GM12878 (cell line): ENCODE measurements around the gene RPA3. TPM values are rescaled to one million over a fixed set of nuclear protein-coding genes. Genes with fewer than 3 reads are reported as not detected.

Experiments
- ATF7 ChIP-seq: fragments of 450-650 bp; IDR thresholded peaks from 2 replicates; pipeline ENCODE4 v1.6.1; 2016; ENCODE audit warnings: low read depth, mild to moderate bottlenecking
- BACH1 ChIP-seq: fragments of 450-650 bp; IDR thresholded peaks from 2 replicates; pipeline ENCODE4 v1.6.1; 2017; ENCODE audit warnings: mild to moderate bottlenecking, borderline replicate concordance
- BMI1 ChIP-seq: fragments of 450-650 bp; IDR thresholded peaks from 2 replicates; pipeline ENCODE4 v1.6.1; 2016; ENCODE audit warnings: mild to moderate bottlenecking, moderate library complexity, borderline replicate concordance
- BRCA1 ChIP-seq: IDR thresholded peaks from 2 replicates; pipeline ENCODE4 v1.6.1; 2011; ENCODE audit warnings: low read depth, low read length, improper control_type of control experiment
- CEBPB ChIP-seq, 2 experiments: fragments of 150-350 bp in 1 of 2; IDR thresholded peaks; 2 replicates each; pipeline ENCODE4 v1.6.1; 2012 to 2014; ENCODE audit warnings: low read depth in 2 of 2, low read length in 2 of 2, borderline replicate concordance in 1 of 2, inconsistent platforms in 1 of 2
- CHD2 ChIP-seq: IDR thresholded peaks from 2 replicates; pipeline ENCODE4 v1.6.1; 2011; ENCODE audit warnings: low read depth, low read length, improper control_type of control experiment, borderline replicate concordance
- DPF2 ChIP-seq: fragments of 450-650 bp; IDR thresholded peaks from 2 replicates; pipeline ENCODE4 v1.6.1; 2017; ENCODE audit warnings: mild to moderate bottlenecking
- FOS ChIP-seq: IDR thresholded peaks from 3 replicates; pipeline ENCODE4 v1.6.1; 2011; ENCODE audit warnings: borderline replicate concordance; ENCODE audit not compliant: insufficient read length; ENCODE audit errors: extremely low read depth
- IKZF1 ChIP-seq: fragments of 450-650 bp; conservative IDR thresholded peaks from 2 replicates; pipeline ENCODE4 v1.6.1; 2017; ENCODE audit warnings: antibody characterized with exemption, mild to moderate bottlenecking
- IKZF2 ChIP-seq, 2 experiments: fragments of 450-650 bp; IDR thresholded peaks; 2 replicates each; pipeline ENCODE4 v1.6.1; 2017; ENCODE audit warnings: mild to moderate bottlenecking in 2 of 2, moderate library complexity in 2 of 2
- KDM1A ChIP-seq: fragments of 200-600 bp; sonication (generic); IDR thresholded peaks from 2 replicates; pipeline ENCODE4 v1.6.1; 2016; ENCODE audit warnings: borderline replicate concordance
- MEF2B ChIP-seq: fragments of 450-650 bp; IDR thresholded peaks from 2 replicates; pipeline ENCODE4 v1.6.1; 2018; ENCODE audit warnings: mild to moderate bottlenecking, moderate library complexity; ENCODE audit not compliant: partially characterized antibody, poor library complexity, severe bottlenecking
- NFIC ChIP-seq: IDR thresholded peaks from 2 replicates; pipeline ENCODE4 v1.6.1; 2012; ENCODE audit warnings: low read depth, mild to moderate bottlenecking, inconsistent platforms, low read length, moderate library complexity
- NR2F1 ChIP-seq: fragments of 450-650 bp; conservative IDR thresholded peaks from 2 replicates; pipeline ENCODE4 v1.6.1; 2017; ENCODE audit warnings: mild to moderate bottlenecking
- PAX8 ChIP-seq: fragments of 450-650 bp; IDR thresholded peaks from 2 replicates; pipeline ENCODE4 v1.6.1; 2017; ENCODE audit warnings: mild to moderate bottlenecking, moderate library complexity
- RAD51 ChIP-seq: fragments of 450-650 bp; IDR thresholded peaks from 2 replicates; pipeline ENCODE4 v1.6.1; 2016; ENCODE audit warnings: moderate library complexity, mild to moderate bottlenecking, inconsistent platforms
- RFX5 ChIP-seq: IDR thresholded peaks from 2 replicates; pipeline ENCODE4 v1.6.1; 2011; ENCODE audit warnings: low read depth, low read length, improper control_type of control experiment
- STAT1 ChIP-seq: fragments of 450-650 bp; conservative IDR thresholded peaks from 2 replicates; pipeline ENCODE4 v1.6.1; 2014; ENCODE audit warnings: antibody characterized with exemption, mild to moderate bottlenecking
- TBL1XR1 ChIP-seq: IDR thresholded peaks from 2 replicates; pipeline ENCODE4 v1.6.1; 2012; ENCODE audit warnings: low read depth, low read length, improper control_type of control experiment
- ZNF24 ChIP-seq: fragments of 450-650 bp; IDR thresholded peaks from 2 replicates; pipeline ENCODE4 v1.6.1; 2017; ENCODE audit warnings: antibody characterized with exemption, mild to moderate bottlenecking
- polyA plus RNA-seq, 11 experiments: library from polyadenylated mRNA; depleted of rRNA in 4 of 11; unstranded in 6 of 11; stranded (reverse) in 5 of 11; fragments of >200 nt; fragmentation: Nextera tagmentation in 4 of 11; fragmentation: Illumina TruSeq in 1 of 11; extraction: Ambion mirVana in 4 of 11; extraction: Trizol in 1 of 11; gene quantifications; 1 replicate in 1 of 11; 2 replicates in 10 of 11; pipeline versions ENCODE4 v1.2.1 to v1.2.3, GENCODE V29; 2011 to 2016; ENCODE audit warnings: inconsistent platforms in 2 of 11, missing spikeins in 2 of 11, low read depth in 1 of 11
- total RNA-seq, 4 experiments: library from RNA; depleted of rRNA in 3 of 4; stranded (reverse); fragments of >200 nt in 3 of 4; fragmentation: Illumina TruSeq in 1 of 4; extraction: Trizol in 1 of 4; gene quantifications; 2 replicates each; pipeline versions ENCODE4 v1.2.1 to v1.2.3, GENCODE V29; 2013 to 2021
- TF ChIP-seq, protein P1 (sequence below): fragments of 450-650 bp; IDR thresholded peaks from 2 replicates; pipeline ENCODE4 v1.6.1; 2018; ENCODE audit warnings: mild to moderate bottlenecking, low read depth, moderate library complexity; ENCODE audit not compliant: partially characterized antibody
- TF ChIP-seq, protein P2 (sequence below): fragments of 450-650 bp; conservative IDR thresholded peaks from 2 replicates; pipeline ENCODE4 v1.6.1; 2017; ENCODE audit warnings: mild to moderate bottlenecking, moderate library complexity
- TF ChIP-seq, protein P3 (sequence below): fragments of 150-350 bp; IDR thresholded peaks from 2 replicates; pipeline ENCODE4 v1.6.1; 2016; ENCODE audit warnings: low read depth, low read length

RPA3 gene
- total and polyA plus RNA-seq, 10 of the 15 experiments (the other 5 are each of a cell fraction or from before 2014, with no cell fraction given): 60.2 to 343 (median 112) TPM

DNA sequence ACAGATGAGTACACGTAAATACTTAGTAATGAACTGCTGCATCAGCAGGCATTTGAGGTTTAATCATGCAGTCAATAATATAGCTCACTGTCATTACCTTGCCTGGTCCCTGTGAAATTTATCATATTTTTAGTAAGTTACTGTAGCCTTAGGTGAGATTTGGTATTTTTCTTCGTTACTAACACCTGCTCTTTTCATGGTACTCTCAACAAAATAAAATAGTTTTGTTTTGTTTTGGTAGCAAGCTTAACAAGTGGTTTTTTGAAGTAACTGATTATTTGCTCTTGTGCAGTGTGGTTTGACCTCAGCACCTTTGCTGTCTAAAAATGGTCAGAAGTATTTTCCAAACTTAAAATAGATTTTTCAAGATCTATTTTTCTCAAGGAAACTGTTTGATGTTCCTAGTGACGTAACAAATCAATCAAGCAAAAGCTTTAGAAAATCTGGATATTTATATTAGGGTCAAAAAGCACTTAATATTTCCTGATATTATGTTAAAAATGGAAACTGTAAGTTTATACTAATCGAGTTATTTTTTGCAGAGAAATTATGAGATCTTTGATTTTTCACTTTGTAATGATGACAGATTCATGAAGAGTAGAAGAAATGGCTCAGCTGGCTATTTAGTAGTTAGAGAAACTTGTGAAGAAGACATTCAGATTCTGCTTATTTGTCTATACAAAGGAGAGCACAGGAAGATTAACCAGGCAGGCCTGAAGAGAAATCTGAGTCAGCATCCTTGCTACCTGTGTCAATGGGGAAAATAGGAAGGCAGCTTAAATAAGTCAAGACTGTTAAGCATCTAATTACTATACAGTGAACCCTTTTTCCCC lies 21.0 kb upstream of the RPA3 start (continued):
- TF ChIP-seq, protein P1, sequence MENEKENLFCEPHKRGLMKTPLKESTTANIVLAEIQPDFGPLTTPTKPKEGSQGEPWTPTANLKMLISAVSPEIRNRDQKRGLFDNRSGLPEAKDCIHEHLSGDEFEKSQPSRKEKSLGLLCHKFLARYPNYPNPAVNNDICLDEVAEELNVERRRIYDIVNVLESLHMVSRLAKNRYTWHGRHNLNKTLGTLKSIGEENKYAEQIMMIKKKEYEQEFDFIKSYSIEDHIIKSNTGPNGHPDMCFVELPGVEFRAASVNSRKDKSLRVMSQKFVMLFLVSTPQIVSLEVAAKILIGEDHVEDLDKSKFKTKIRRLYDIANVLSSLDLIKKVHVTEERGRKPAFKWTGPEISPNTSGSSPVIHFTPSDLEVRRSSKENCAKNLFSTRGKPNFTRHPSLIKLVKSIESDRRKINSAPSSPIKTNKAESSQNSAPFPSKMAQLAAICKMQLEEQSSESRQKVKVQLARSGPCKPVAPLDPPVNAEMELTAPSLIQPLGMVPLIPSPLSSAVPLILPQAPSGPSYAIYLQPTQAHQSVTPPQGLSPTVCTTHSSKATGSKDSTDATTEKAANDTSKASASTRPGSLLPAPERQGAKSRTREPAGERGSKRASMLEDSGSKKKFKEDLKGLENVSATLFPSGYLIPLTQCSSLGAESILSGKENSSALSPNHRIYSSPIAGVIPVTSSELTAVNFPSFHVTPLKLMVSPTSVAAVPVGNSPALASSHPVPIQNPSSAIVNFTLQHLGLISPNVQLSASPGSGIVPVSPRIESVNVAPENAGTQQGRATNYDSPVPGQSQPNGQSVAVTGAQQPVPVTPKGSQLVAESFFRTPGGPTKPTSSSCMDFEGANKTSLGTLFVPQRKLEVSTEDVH: peak; percentile 33
- peak; percentile 69 for TF ChIP-seq IKZF1
- peak; percentile 34; the same call in 1 of the 2 replicates for TF ChIP-seq RAD51
- TF ChIP-seq FOS: no peak
- 0 out of 2 replicates have a peak, but pooled peaks have one; percentile 38 for TF ChIP-seq CHD2
- peak; percentile 99 for TF ChIP-seq NR2F1
- peak; percentile 30; the same call in 1 of the 2 replicates for TF ChIP-seq DPF2
- peak; percentile 86 for TF ChIP-seq ATF7
- TF ChIP-seq IKZF2 (IDR thresholded peaks at IDR 0.05): peak; percentile 75 to 84; a peak in 2 of 4 replicates
- no peak for TF ChIP-seq BRCA1
- TF ChIP-seq, protein P2, sequence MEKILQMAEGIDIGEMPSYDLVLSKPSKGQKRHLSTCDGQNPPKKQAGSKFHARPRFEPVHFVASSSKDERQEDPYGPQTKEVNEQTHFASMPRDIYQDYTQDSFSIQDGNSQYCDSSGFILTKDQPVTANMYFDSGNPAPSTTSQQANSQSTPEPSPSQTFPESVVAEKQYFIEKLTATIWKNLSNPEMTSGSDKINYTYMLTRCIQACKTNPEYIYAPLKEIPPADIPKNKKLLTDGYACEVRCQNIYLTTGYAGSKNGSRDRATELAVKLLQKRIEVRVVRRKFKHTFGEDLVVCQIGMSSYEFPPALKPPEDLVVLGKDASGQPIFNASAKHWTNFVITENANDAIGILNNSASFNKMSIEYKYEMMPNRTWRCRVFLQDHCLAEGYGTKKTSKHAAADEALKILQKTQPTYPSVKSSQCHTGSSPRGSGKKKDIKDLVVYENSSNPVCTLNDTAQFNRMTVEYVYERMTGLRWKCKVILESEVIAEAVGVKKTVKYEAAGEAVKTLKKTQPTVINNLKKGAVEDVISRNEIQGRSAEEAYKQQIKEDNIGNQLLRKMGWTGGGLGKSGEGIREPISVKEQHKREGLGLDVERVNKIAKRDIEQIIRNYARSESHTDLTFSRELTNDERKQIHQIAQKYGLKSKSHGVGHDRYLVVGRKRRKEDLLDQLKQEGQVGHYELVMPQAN: no peak
- TF ChIP-seq MEF2B: peak; percentile 92
- TF ChIP-seq BMI1: peak; percentile 73
- 0 out of 2 replicates have a peak, but pooled peaks have one; percentile 58 for TF ChIP-seq NFIC
- TF ChIP-seq, protein P3, sequence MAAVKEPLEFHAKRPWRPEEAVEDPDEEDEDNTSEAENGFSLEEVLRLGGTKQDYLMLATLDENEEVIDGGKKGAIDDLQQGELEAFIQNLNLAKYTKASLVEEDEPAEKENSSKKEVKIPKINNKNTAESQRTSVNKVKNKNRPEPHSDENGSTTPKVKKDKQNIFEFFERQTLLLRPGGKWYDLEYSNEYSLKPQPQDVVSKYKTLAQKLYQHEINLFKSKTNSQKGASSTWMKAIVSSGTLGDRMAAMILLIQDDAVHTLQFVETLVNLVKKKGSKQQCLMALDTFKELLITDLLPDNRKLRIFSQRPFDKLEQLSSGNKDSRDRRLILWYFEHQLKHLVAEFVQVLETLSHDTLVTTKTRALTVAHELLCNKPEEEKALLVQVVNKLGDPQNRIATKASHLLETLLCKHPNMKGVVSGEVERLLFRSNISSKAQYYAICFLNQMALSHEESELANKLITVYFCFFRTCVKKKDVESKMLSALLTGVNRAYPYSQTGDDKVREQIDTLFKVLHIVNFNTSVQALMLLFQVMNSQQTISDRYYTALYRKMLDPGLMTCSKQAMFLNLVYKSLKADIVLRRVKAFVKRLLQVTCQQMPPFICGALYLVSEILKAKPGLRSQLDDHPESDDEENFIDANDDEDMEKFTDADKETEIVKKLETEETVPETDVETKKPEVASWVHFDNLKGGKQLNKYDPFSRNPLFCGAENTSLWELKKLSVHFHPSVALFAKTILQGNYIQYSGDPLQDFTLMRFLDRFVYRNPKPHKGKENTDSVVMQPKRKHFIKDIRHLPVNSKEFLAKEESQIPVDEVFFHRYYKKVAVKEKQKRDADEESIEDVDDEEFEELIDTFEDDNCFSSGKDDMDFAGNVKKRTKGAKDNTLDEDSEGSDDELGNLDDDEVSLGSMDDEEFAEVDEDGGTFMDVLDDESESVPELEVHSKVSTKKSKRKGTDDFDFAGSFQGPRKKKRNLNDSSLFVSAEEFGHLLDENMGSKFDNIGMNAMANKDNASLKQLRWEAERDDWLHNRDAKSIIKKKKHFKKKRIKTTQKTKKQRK: no peak
- no peak for TF ChIP-seq STAT1
- TF ChIP-seq TBL1XR1: peak; percentile 79
- no peak for TF ChIP-seq BACH1
- peak in 1 of 2 experiments; percentile 44; a peak in 1 of 4 replicates for TF ChIP-seq CEBPB (IDR thresholded peaks at IDR 0.05; ENCODE audit: borderline replicate concordance in 1 of 2, low read depth in 2 of 2, low read length in 2 of 2)
- no peak for TF ChIP-seq KDM1A
- no peak for TF ChIP-seq RFX5
- TF ChIP-seq PAX8: no peak
- TF ChIP-seq ZNF24: peak; percentile 52; the same call in 1 of the 2 replicates
